Left ventricle myocardium inferior (tissue), 1 donor: ENCODE measurements around the gene NEB. TPM values are rescaled to one million over a fixed set of nuclear protein-coding genes. Genes with fewer than 3 reads are reported as not detected.

Experiments used
- DNase-seq: peaks from one replicate; pipeline ENCODE4 v3.0.0-alpha.2; 2020
- H3K27ac ChIP-seq: fragments of 200-600 bp; replicated peaks from 2 replicates; pipeline ENCODE4 v1.8.0; 2021
- H3K27me3 ChIP-seq: fragments of 200-600 bp; 2 replicates; pipeline ENCODE4 v1.8.0; 2021; ENCODE audit warnings: low read depth
- H3K36me3 ChIP-seq: fragments of 200-600 bp; 2 replicates; pipeline ENCODE4 v1.8.0; 2021
- H3K4me1 ChIP-seq: fragments of 200-600 bp; 2 replicates; pipeline ENCODE4 v1.8.0; 2021
- H3K4me3 ChIP-seq: fragments of 200-600 bp; 2 replicates; pipeline ENCODE4 v1.8.0; 2021; ENCODE audit warnings: mild to moderate bottlenecking, moderate library complexity
- H3K9me3 ChIP-seq: fragments of 200-600 bp; replicated peaks from 2 replicates; pipeline ENCODE4 v1.8.0; 2021
- CTCF ChIP-seq: fragments of 200-600 bp; IDR thresholded peaks from 2 replicates; pipeline ENCODE4 v1.8.0; 2021; ENCODE audit warnings: antibody characterized with exemption, mild to moderate bottlenecking, borderline replicate concordance
- intact Hi-C: fragments of 100-400 bp; cut with micrococcal nuclease; formaldehyde crosslinking; loops from one replicate; pipeline ENCODE4 v1.11.0; 2022
- total RNA-seq: library from RNA; stranded (reverse); fragmentation: NEBNext Ultra II Directional; extraction: Animal tissue kit (Norgen Biotek cat#: 25700); gene quantifications from one replicate; pipeline ENCODE4 v1.2.1, GENCODE V29; 2021
- donor health status: DM: no; HTN: yes; CAD: no; lungs with severe emphysema.

Gene NEB
- total RNA-seq, 1 donor from 2014 or later, result 30.5 TPM

- no peak for DNase-seq
- no peaks in the 10 kb centered on the region for H3K36me3 ChIP-seq
- no peaks in the 10 kb centered on the region for H3K27me3 ChIP-seq
- no peak for TF ChIP-seq CTCF
- H3K27ac ChIP-seq, result no peak overlapping the region
- no peaks in the 10 kb centered on the region for H3K9me3 ChIP-seq
- intact Hi-C loops, result no loop called here
- H3K4me3 ChIP-seq, result no peak overlapping the region
- H3K4me1 ChIP-seq, result no peaks in the 10 kb centered on the region
These were observed 55.4 kb downstream of the NEB start for GRCh38 chr2:151678849-151679248.

- Histone ChIP-seq H3K4me1 (peaks cover 19% of the 10 kb centered on the region), H3K27ac (no peak overlapping the region), H3K9me3 (no peaks in the 10 kb centered on the region), H3K27me3 (no peaks in the 10 kb centered on the region), H3K36me3 (no peaks in the 10 kb centered on the region), H3K4me3 (no peak overlapping the region)
- no peak for TF ChIP-seq CTCF
- intact Hi-C loops, result no loop called here
- DNase-seq, result no peak
These were observed 61.3 kb downstream of the NEB start for GRCh38 chr2:151673016-151673415.

GRCh38 chr2:151672277-151672676, 62.0 kb downstream of the NEB start:
- Histone ChIP-seq H3K36me3 (no peaks in the 10 kb centered on the region), H3K9me3 (no peaks in the 10 kb centered on the region), H3K27ac (no peak overlapping the region), H3K4me3 (no peak overlapping the region), H3K4me1 (peaks cover 19% of the 10 kb centered on the region), H3K27me3 (no peaks in the 10 kb centered on the region)
- DNase-seq, result no peak
- intact Hi-C loops, result no loop called here
- no peak for TF ChIP-seq CTCF

GRCh38 chr2:151670846-151671597, 63.3 kb downstream of the NEB start:
- no peak overlapping the region for H3K4me3 ChIP-seq
- no peak for DNase-seq
- H3K27ac ChIP-seq, result no peak overlapping the region
- H3K9me3 ChIP-seq, result no peaks in the 10 kb centered on the region
- no peak for TF ChIP-seq CTCF
- no peaks in the 10 kb centered on the region for H3K36me3 ChIP-seq
- intact Hi-C loops, result no loop called here
- peaks cover 19% of the 10 kb centered on the region for H3K4me1 ChIP-seq
- H3K27me3 ChIP-seq, result no peaks in the 10 kb centered on the region

GRCh38 chr2:151670346-151670745, 63.9 kb downstream of the NEB start:
- TF ChIP-seq CTCF, result no peak
- intact Hi-C loops, result no loop called here
- DNase-seq, result no peak
- peaks cover 19% of the 10 kb centered on the region for H3K4me1 ChIP-seq
- no peak overlapping the region for H3K4me3 ChIP-seq
- H3K27me3 ChIP-seq, result no peaks in the 10 kb centered on the region
- H3K36me3 ChIP-seq, result no peaks in the 10 kb centered on the region
- no peaks in the 10 kb centered on the region for H3K9me3 ChIP-seq
- H3K27ac ChIP-seq, result no peak overlapping the region
